Measurements from ENCODE around the gene SLC2A9. TPM values are rescaled to one million over a fixed set of nuclear protein-coding genes. Genes with fewer than 3 reads are reported as not detected.

Gene SLC2A9
- total and polyA plus RNA-seq, 2 of the 8 experiments (the other 6 are each of a cell fraction or from before 2014, with no cell fraction given) = 0.20 to 0.26 TPM

GRCh38 chr4:10029403-10029802, 8.1 kb upstream of the SLC2A9 start (continued):
- TF ChIP-seq ATF2 (IDR thresholded peaks at IDR 0.05; ENCODE audit: low read length) (no peak), BCL11A (IDR thresholded peaks at IDR 0.05; ENCODE audit: low read depth in 2 of 2, low read length in 2 of 2) (no peak), EZH2 (IDR thresholded peaks at IDR 0.05; ENCODE audit: low read depth, low read length, severe bottlenecking) (no peak), E2F6 (IDR thresholded peaks at IDR 0.05) (no peak), PHF8 (conservative IDR thresholded peaks at IDR 0.05; ENCODE audit: low read depth, low read length) (no peak), SP1 (IDR thresholded peaks at IDR 0.05; ENCODE audit: low read depth, low read length) (no peak)
